ENCODE measurements around the gene LDB3. TPM values are rescaled to one million over a fixed set of nuclear protein-coding genes. Genes with fewer than 3 reads are reported as not detected.
"Not testable (repeated sequence)": the region's sequence is repeated elsewhere in the genome, so short reads cannot be mapped to it uniquely, and the experiment has no call there.

Gene LDB3
- total and polyA plus RNA-seq, 7 experiments from 2014 or later = 0.13 to 0.32 TPM; not detected in 5

- POLR2A ChIA-PET = no interaction called here
- intact Hi-C loops (cut with micrococcal nuclease) = no loop called here
- Mint-ChIP-seq H3K4me1 (peaks cover 0 to 3% (median 0%) of the 10 kb centered on the region in 7 donors), H3K9me3 (peaks cover 0 to 9% (median 0%) of the 10 kb centered on the region in 11 donors), H3K27ac (no peak overlapping the region), H3K4me3 (no peak overlapping the region), H3K36me3 (no peaks in the 10 kb centered on the region), H3K27me3 (peaks cover 41 to 64% (median 48%) of the 10 kb centered on the region in 5 donors)
- Histone ChIP-seq H3K9me3 (ENCODE audit: control insufficient read depth in 2 of 3, low read length in 3 of 3) (no peaks in the 10 kb centered on the region), H3K4me3 (ENCODE audit: low read length) (no peak overlapping the region), H3K27ac (ENCODE audit: low read depth, low read length) (no peak overlapping the region), H3K36me3 (ENCODE audit: control insufficient read depth in 2 of 3, insufficient read depth in 3 of 3, low read length in 3 of 3) (no peaks in the 10 kb centered on the region), H3K4me1 (ENCODE audit: control insufficient read depth in 2 of 2, insufficient read depth in 2 of 2, low read length in 2 of 2) (no peaks in the 10 kb centered on the region), H3K27me3 (ENCODE audit: control insufficient read depth in 2 of 2, insufficient read depth in 2 of 2, low read length in 2 of 2) (peaks cover 0 to 7% of the 10 kb centered on the region in 2 donors)
- CTCF ChIA-PET = interaction anchor here (0.7 to 1.1 kb wide), 2 partner anchors 10 to 11 kb away, joined by 3 read pairs; no protein-coding TSS in a partner anchor
- ATAC-seq (no peak), DNase-seq (no peak)
These were observed 32.0 kb upstream of the LDB3 start for GRCh38 chr10:86636311-86636710.

GRCh38 chr10:86642021-86642420, 26.3 kb upstream of the LDB3 start:
- Mint-ChIP-seq H3K4me1 (peaks cover 0 to 13% (median 0%) of the 10 kb centered on the region in 7 donors), H3K4me3 (no peak overlapping the region), H3K9me3 (peaks cover 0 to 23% (median 7%) of the 10 kb centered on the region in 11 donors), H3K36me3 (peaks cover 0 to 7% (median 0%) of the 10 kb centered on the region in 5 donors), H3K27me3 (peaks cover 7 to 35% (median 23%) of the 10 kb centered on the region in 5 donors), H3K27ac (no peak overlapping the region)
- ChIA-PET POLR2A (no interaction called here), CTCF (no interaction called here)
- intact Hi-C loops (cut with micrococcal nuclease) = no loop called here
- ATAC-seq = no peak
- no peaks in the 10 kb centered on the region for H3K4me1 ChIP-seq (ENCODE audit: control insufficient read depth in 2 of 2, insufficient read depth in 2 of 2, low read length in 2 of 2)
- H3K27me3 ChIP-seq (ENCODE audit: control insufficient read depth in 2 of 2, insufficient read depth in 2 of 2, low read length in 2 of 2) = no peaks in the 10 kb centered on the region
- DNase-seq = no peak
- no peaks in the 10 kb centered on the region for H3K36me3 ChIP-seq (ENCODE audit: control insufficient read depth in 2 of 3, insufficient read depth in 3 of 3, low read length in 3 of 3)
- no peak overlapping the region for H3K4me3 ChIP-seq (ENCODE audit: low read length)
- H3K27ac ChIP-seq (ENCODE audit: low read depth, low read length) = no peak overlapping the region
- no peaks in the 10 kb centered on the region for H3K9me3 ChIP-seq (ENCODE audit: control insufficient read depth in 2 of 3, low read length in 3 of 3)

- no peaks in the 10 kb centered on the region for H3K9me3 ChIP-seq (ENCODE audit: control insufficient read depth in 2 of 3, low read length in 3 of 3)
- intact Hi-C loops (cut with micrococcal nuclease) = no loop called here
- ATAC-seq (no peak), DNase-seq (no peak)
- no peak overlapping the region for H3K27ac ChIP-seq (ENCODE audit: low read depth, low read length)
- Mint-ChIP-seq H3K4me3 (no peak overlapping the region), H3K9me3 (peaks cover 0 to 23% (median 7%) of the 10 kb centered on the region in 11 donors), H3K27me3 (peaks cover 7 to 30% (median 18%) of the 10 kb centered on the region in 5 donors), H3K27ac (no peak overlapping the region), H3K4me1 (peaks cover 0 to 13% (median 0%) of the 10 kb centered on the region in 7 donors), H3K36me3 (peaks cover 0 to 7% (median 0%) of the 10 kb centered on the region in 5 donors)
- H3K4me1 ChIP-seq (ENCODE audit: control insufficient read depth in 2 of 2, insufficient read depth in 2 of 2, low read length in 2 of 2) = no peaks in the 10 kb centered on the region
- CTCF ChIA-PET = no interaction called here
- POLR2A ChIA-PET = no interaction called here
- H3K27me3 ChIP-seq (ENCODE audit: control insufficient read depth in 2 of 2, insufficient read depth in 2 of 2, low read length in 2 of 2) = no peaks in the 10 kb centered on the region
- H3K4me3 ChIP-seq (ENCODE audit: low read length) = no peak overlapping the region
- no peaks in the 10 kb centered on the region for H3K36me3 ChIP-seq (ENCODE audit: control insufficient read depth in 2 of 3, insufficient read depth in 3 of 3, low read length in 3 of 3)
These were observed 25.8 kb upstream of the LDB3 start for GRCh38 chr10:86642499-86642898.

GRCh38 chr10:86644152-86644793, 24.0 kb upstream of the LDB3 start:
- no peak for ATAC-seq
- CTCF ChIA-PET = no interaction called here
- intact Hi-C loops (cut with micrococcal nuclease) = loop anchor here in 1 of 2 donors (1.0 kb wide), 1 partner anchor 244 kb away; no protein-coding TSS in a partner anchor

GRCh38 chr10:86644794-86645445, 23.4 kb upstream of the LDB3 start:
- H3K4me1 Mint-ChIP-seq = peaks cover 0 to 13% (median 0%) of the 10 kb centered on the region in 7 donors
- peaks cover 0 to 7% (median 0%) of the 10 kb centered on the region in 5 donors for H3K36me3 Mint-ChIP-seq
- ATAC-seq = no peak
- H3K9me3 Mint-ChIP-seq = peaks cover 0 to 21% (median 7%) of the 10 kb centered on the region in 11 donors
- H3K27ac Mint-ChIP-seq = no peak overlapping the region
- ChIA-PET CTCF (no interaction called here), POLR2A (no interaction called here)
- no peaks in the 10 kb centered on the region for H3K36me3 ChIP-seq (ENCODE audit: control insufficient read depth in 2 of 3, insufficient read depth in 3 of 3, low read length in 3 of 3)
- no peaks in the 10 kb centered on the region for H3K27me3 ChIP-seq (ENCODE audit: control insufficient read depth in 2 of 2, insufficient read depth in 2 of 2, low read length in 2 of 2)
- intact Hi-C loops (cut with micrococcal nuclease) = loop anchor here in 1 of 2 donors (1.0 kb wide), 1 partner anchor 245 kb away; no protein-coding TSS in a partner anchor
- no peak overlapping the region for H3K4me3 ChIP-seq (ENCODE audit: low read length)
- no peak overlapping the region for H3K4me3 Mint-ChIP-seq
- no peak overlapping the region for H3K27ac ChIP-seq (ENCODE audit: low read depth, low read length)
- no peaks in the 10 kb centered on the region for H3K9me3 ChIP-seq (ENCODE audit: control insufficient read depth in 2 of 3, low read length in 3 of 3)
- H3K27me3 Mint-ChIP-seq = peaks cover 4 to 16% (median 12%) of the 10 kb centered on the region in 5 donors
- H3K4me1 ChIP-seq (ENCODE audit: control insufficient read depth in 2 of 2, insufficient read depth in 2 of 2, low read length in 2 of 2) = no peaks in the 10 kb centered on the region
- no peak for DNase-seq

More at GRCh38 chr10:86644152-86644793, 24.0 kb upstream of the LDB3 start:
- H3K27me3 Mint-ChIP-seq = peaks cover 7 to 22% (median 14%) of the 10 kb centered on the region in 5 donors
- H3K27ac Mint-ChIP-seq = no peak overlapping the region
- POLR2A ChIA-PET = no interaction called here
- no peaks in the 10 kb centered on the region for H3K4me1 ChIP-seq (ENCODE audit: control insufficient read depth in 2 of 2, insufficient read depth in 2 of 2, low read length in 2 of 2)
- peaks cover 0 to 13% (median 0%) of the 10 kb centered on the region in 7 donors for H3K4me1 Mint-ChIP-seq
- peaks cover 0 to 23% (median 7%) of the 10 kb centered on the region in 11 donors for H3K9me3 Mint-ChIP-seq
- H3K4me3 Mint-ChIP-seq = no peak overlapping the region
- no peaks in the 10 kb centered on the region for H3K27me3 ChIP-seq (ENCODE audit: control insufficient read depth in 2 of 2, insufficient read depth in 2 of 2, low read length in 2 of 2)
- no peak for DNase-seq
- no peak overlapping the region for H3K27ac ChIP-seq (ENCODE audit: low read depth, low read length)
- no peak overlapping the region for H3K4me3 ChIP-seq (ENCODE audit: low read length)
- no peaks in the 10 kb centered on the region for H3K36me3 ChIP-seq (ENCODE audit: control insufficient read depth in 2 of 3, insufficient read depth in 3 of 3, low read length in 3 of 3)
- no peaks in the 10 kb centered on the region for H3K9me3 ChIP-seq (ENCODE audit: control insufficient read depth in 2 of 3, low read length in 3 of 3)
- peaks cover 0 to 7% (median 0%) of the 10 kb centered on the region in 5 donors for H3K36me3 Mint-ChIP-seq

- H3K27me3 ChIP-seq (ENCODE audit: control insufficient read depth in 2 of 2, insufficient read depth in 2 of 2, low read length in 2 of 2); intact Hi-C loops (cut with micrococcal nuclease); H3K36me3 Mint-ChIP-seq; H3K27ac ChIP-seq (ENCODE audit: low read depth, low read length); ATAC-seq; H3K4me3 Mint-ChIP-seq; H3K4me1 ChIP-seq (ENCODE audit: control insufficient read depth in 2 of 2, insufficient read depth in 2 of 2, low read length in 2 of 2); H3K27ac Mint-ChIP-seq; H3K9me3 ChIP-seq (ENCODE audit: control insufficient read depth in 2 of 3, low read length in 3 of 3); DNase-seq; POLR2A ChIA-PET; H3K36me3 ChIP-seq (ENCODE audit: control insufficient read depth in 2 of 3, insufficient read depth in 3 of 3, low read length in 3 of 3); H3K4me3 ChIP-seq (ENCODE audit: low read length): not testable (repeated sequence)
- peaks cover 0 to 13% (median 0%) of the 10 kb centered on the region in 7 donors for H3K4me1 Mint-ChIP-seq
- peaks cover 0 to 15% (median 6%) of the 10 kb centered on the region in 11 donors for H3K9me3 Mint-ChIP-seq
- peaks cover 0 to 11% (median 8%) of the 10 kb centered on the region in 5 donors for H3K27me3 Mint-ChIP-seq
- CTCF ChIA-PET = interaction anchor here (0.6 kb wide), 1 partner anchor 293 kb away, joined by 3 read pairs; no protein-coding TSS in a partner anchor
These were observed 22.6 kb upstream of the LDB3 start for GRCh38 chr10:86645621-86646165.
